Measurements from ENCODE around the gene CCDC85B.
"Not testable (repeated sequence)": the region's sequence is repeated elsewhere in the genome, so short reads cannot be mapped to it uniquely, and the experiment has no call there.

The CCDC85B gene

GRCh38 chr11:65887723-65888162 lies 2.7 kb upstream of the CCDC85B start:
- no peak for DNase-seq

- peak; percentile 88 for DNase-seq
These were observed 2.2 kb upstream of the CCDC85B start, which contains the start of gene FIBP for GRCh38 chr11:65888163-65888814. TSS of gene FIBP (minus strand) at chr11:65888471. CDS start at chr11:65888418, 53 bp downstream.

DNA sequence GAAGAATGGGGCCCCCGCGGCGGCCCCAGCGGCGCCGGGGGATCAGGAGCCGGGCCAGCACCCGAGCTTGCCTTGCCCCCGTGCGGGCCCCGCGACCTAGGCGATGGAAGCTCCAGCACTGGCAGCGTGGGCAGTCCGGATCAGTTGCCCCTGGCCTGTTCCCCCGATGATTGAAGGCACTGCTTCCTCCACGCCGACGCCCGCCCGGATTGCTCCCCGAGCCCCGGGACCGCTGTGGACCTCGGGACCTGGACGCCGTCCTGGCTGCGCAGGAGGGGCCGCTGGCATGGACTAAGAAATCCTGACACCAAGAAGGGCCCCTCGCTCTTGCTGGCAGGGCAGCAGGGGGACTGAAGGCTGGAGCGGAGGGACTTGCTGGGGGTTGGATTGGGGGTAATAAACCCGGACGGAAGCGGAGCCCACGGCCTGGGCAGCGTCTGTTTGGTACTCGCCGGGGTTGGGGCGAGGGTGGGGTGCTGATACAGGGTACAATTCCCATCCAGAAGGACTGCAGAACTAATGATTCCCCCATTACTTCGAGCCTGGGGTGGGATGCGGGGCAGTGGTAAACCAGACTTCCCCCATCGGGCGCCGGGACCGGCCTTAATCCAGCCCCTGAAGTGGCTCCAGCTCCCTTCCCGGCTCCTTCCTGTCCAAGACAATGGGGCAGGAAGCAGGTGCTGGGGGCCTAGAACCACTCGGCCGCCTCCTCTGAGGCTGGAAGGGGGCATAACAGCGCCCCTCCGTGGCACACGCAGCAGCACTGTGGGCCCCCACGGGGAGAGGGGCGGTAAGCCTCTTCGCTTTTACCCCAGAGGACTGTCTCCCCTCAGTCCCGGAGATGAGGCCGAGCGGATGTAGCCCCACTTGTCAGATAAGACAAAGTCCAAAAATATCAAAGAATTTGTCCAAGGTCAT lies 1.0 kb downstream of the CCDC85B start:
- no peak for DNase-seq

DNA sequence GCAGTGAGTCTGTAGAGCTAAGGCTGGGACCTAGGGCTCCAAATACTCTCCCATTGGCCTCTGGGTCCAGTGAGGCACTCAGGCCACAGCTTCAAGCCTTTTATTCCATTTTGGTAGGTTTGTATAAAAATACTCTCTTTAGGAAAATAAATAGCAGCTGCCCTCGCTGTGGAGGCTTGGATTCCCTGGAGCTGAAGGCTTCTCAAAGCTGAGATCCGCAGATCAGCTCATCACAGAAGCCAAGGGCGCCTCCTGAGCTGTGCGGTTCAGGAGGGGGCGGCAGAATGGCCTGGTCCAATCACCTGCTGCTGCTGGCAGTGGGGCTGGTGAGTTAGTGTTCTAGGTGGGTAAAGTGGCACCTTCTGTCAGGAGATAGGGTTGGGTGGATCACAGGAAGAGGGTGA lies 1.7 kb downstream of the CCDC85B start:
- DNase-seq = not testable (repeated sequence)

GRCh38 chr11:65892661-65893317 lies 2.3 kb downstream of the CCDC85B start:
- DNase-seq = no peak

GRCh38 chr11:65894034-65894591 lies 3.6 kb downstream of the CCDC85B start:
- no peak for DNase-seq

- no peak for DNase-seq
These were observed 5.1 kb downstream of the CCDC85B start for GRCh38 chr11:65895482-65895981.

DNA sequence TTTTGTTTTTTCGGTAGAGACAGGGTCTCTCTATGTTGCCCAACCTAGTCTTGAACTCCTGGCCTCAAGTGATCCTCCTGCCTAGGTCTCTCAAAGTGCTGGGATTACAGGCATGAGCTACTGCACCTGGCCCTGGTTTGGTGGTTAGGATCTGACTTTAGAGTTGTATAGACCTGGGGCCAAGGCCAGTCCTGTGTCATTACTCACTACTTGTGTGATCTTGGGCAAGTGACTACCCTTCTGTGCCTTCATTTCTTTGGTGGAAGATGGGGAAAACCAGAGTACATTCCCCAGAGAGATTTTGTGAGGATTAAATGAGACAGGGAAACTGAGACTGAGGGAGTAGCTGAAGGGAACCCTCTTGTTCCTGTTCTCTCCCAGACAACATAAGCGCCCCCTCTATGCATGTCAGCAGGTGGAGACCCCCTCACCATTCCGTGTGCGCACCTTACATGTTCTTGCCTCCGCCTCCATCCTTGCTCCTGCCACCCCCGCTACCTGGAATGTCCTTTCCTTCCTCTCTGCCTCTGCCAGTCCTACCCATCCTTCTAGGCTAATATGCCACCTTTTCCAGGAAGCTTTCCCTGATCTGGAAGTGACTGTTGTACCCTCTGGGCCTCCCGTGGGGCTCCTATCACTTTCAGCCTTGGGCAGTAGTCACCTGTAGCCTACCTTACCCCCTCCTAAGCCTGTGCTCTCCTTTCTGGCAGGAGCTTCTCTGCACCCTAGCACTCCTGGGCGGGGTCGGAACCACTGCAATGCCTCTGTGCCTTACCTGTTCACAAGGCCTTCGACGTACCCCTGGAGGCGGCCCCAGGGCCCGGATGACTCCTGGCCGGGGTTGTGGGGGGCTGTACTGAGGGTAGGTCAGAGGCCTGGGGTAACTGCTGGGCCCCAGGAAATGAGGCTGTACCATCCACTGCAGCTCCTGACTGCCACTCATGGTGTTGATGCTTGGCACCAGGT lies 5.8 kb downstream of the CCDC85B start:
- DNase-seq = no peak

DNA sequence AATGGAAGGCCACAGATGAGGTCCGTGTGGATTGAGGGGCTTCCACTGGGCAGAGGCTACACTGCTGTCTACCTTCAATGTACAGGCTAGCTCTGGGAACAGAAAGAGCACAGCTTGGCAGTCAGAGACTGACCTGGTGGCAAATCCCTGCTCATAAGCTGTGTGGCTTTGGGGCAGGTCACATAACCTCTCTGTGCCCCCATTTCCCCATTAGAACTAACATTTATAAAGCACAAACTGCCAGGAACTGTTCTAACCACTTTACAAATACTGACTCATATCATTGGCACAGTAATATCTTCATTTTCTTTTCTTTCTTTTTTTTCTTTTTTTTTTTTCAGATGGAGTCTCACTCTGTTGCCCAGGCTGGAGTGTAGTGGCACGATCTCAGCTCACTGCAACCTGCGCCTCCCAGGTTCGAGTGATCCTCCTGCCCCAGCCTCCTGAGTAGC lies 6.6 kb downstream of the CCDC85B start:
- no peak for DNase-seq

DNA sequence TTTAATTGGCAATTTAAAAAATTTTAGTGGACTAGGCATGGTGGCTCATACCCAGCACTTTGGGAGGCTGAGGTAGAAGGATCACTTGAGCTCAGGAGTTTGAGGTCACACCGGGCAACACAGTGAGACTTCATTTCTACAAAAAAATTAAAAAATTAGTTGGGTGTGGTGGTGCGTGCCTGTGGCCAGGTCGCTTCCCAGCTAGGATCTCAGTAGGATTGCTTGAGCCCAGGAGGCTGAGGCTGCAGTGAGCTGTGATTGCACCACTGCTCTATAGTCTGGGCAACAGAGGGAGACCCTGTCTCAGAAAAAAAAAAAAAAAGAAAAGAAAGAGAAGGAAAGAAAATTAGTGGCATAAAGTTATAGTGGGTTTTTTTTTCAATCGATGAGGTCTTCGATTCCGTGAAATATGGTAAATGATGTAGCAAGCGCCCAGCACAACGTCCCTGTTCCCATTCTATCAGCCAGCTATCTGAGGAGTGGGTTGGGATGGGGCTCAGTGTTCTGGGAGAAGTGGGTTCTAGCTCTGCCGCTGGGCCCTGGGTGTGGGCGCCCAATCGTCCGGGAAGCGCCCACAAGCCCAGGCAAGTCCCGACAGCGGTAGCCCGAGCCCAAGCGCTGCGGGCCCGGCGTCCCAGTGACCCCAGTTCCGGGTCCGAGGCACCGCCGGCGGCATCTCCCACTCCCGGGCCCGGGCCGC lies 8.3 kb downstream of the CCDC85B start:
- DNase-seq = no peak

DNA sequence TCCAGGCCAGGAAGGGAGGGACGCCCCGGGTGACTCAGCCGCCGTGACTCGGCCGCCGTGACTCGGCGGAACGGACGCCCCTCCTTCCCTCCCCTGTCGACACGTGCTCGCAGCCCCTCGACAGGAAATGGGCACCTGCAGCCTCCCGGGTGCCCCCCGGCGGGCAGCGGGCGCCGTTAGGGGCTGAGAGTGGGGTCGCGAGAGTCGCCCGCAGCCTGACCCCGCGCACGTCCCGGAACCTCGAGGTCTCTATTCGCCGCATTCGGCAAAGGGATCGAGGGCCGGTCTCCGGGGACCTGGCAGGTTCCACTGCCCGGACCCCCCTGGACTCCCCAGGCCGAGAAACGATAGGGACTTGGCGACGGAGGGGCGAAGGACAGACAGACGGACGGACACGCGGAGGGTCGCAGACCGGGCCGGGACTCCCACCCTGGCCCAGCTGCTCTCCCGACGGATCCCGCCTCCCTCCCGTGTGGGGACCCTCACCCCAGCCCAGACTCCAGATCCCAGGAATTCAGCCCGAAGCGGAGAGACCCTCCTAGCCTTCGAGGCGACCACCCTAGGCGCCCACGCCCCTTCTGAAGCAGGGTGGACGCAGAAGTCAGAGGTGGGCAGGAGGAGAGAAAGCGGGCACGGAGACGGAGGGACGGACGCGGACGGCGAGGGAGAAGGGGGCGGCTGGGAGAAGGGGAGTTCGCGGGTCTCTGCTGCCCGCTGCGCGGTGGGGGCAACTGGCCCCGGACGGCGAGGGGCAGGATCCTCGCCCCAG lies 9.1 kb downstream of the CCDC85B start:
- no peak for DNase-seq

DNA sequence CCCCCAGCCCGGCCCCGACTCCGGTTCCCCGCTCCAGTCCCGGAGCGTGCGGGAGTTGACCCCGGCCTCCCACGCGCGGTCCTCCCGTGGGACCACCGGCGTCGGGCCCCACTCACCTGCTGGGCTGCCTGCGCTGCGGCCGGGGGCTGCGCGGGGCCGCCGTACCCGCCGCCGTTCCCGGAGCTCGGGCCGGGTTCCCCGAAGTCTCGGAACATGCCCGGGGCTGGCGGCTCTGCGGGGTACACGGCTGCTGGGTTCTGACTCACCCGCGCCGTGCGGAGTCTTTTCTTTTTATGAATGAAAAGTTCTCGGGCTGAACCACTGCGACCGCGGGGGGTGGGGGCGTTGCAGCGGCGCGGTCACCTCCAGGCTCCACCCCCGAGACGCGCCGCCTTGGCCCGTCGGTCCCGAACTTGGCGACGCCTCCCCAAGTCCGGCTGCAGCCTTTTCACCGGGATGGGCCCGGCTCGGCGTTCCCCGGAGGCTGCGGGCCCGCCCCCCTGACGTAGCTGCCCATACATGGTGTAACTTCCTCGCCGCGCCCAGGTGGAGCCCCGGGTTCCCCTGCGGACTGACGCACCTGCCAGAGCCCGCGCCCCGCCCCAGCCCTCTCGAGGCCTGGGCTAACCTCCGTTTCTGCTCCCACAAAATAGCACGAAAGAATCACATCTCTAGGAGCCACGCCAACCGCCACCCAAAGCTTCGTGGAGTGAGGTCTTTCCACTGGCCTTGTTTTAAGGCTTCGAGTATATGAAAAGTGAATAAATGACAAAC lies 9.8 kb downstream of the CCDC85B start, which contains the start of gene FOSL1:
Gene FOSL1, minus strand, starts transcription at position 264 of the 774 bp plus-strand sequence. Its CDS starts 49 bp downstream, at position 215.
- DNase-seq = no peak

DNA sequence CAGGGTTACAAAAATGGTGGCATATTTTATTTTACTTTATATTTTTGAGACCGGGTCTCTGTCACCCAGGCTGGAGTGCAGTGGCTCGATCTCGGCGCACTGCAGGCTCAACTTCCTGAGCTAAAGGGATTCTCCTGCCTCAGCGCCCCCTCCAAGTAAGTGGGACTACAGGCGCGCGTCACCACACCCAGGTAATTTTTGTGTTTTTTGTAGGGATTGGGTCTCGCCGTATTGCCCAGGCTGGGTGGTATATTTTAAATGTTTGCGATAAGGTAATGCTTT lies 10.4 kb downstream of the CCDC85B start:
- DNase-seq = no peak

GRCh38 chr11:65903068-65903481 lies 12.6 kb downstream of the CCDC85B start:
- DNase-seq = no peak

- no peak for DNase-seq
These were observed 13.2 kb downstream of the CCDC85B start for GRCh38 chr11:65903715-65904114.

GRCh38 chr11:65906602-65907001 lies 16.1 kb downstream of the CCDC85B start:
- DNase-seq = no peak

DNA sequence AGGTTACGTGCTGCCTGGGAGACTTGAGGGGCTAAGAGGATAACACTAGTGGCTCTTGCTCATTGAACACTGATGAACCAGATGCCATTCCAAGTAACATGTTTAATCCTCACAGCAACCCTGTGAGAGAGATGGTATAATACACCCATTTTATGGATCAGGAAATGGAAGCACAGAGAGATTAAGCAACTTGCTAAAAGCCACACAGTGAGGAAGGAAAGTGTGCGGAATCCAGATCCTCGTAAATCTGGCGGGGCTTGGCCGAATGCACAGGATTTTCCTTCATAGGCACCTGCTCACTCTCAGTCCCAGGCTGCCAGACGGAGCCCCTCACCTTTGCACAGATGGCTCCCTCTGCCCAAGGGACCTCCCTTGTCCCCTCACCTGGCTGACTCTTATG lies 17.4 kb downstream of the CCDC85B start:
- DNase-seq = no peak

- peak; percentile 50 for DNase-seq
These were observed 21.5 kb downstream of the CCDC85B start for GRCh38 chr11:65911682-65912568.

Data from NCI-H1694 treated with DMSO at 0.1 percent for 48 hours (cell line).